ENCODE measurements around the gene PRR33. TPM values are rescaled to one million over a fixed set of nuclear protein-coding genes. Genes with fewer than 3 reads are reported as not detected.
"Not testable (repeated sequence)": the region's sequence is repeated elsewhere in the genome, so short reads cannot be mapped to it uniquely, and the experiment has no call there.

Gene PRR33
- total RNA-seq (under 1 TPM in 2 of 5 donors, not detected in 3; 0.10 to 0.12 TPM), total RNA-seq (0 to 0.27 (median 0.05) reads per million in 29 experiments)
- total RNA-seq (2013) = not detected

GRCh38 chr11:1891831-1892115 lies at the start of gene PRR33:
Gene PRR33, minus strand, starts transcription at chr11:1891895. Its CDS starts 1,311 bp downstream, at chr11:1890584.
- ChIA-PET POLR2A (interaction anchor here in 1 of 2 donors (0.7 kb wide), 1 partner anchor 15 kb away, joined by 3 read pairs; no protein-coding TSS in a partner anchor), CTCF (interaction anchor here (0.5 to 1.0 kb wide), 2 partner anchors 25 to 53 kb away, joined by 3 to 4 read pairs; partner anchors contain the start of gene TNNI2 (in 1 of the 2))
- Histone ChIP-seq H3K4me1 (ENCODE audit: control insufficient read depth in 1 of 2, extremely low read depth in 1 of 2, insufficient read depth in 2 of 2, low read length in 2 of 2) (peaks cover 22 to 53% of the 10 kb centered on the region in 2 experiments), H3K9me3 (no peaks in the 10 kb centered on the region), H3K27me3 (replicated peaks in 1 of 2; ENCODE audit: control insufficient read depth in 2 of 2, extremely low read depth in 1 of 2, insufficient read depth in 2 of 2, low read length in 1 of 2) (no peaks in the 10 kb centered on the region), H3K27ac (ENCODE audit: low read length) (peak within 1 kb of the TSS; percentile 65), H3K36me3 (ENCODE audit: control insufficient read depth in 2 of 2, extremely low read depth in 1 of 2, insufficient read depth in 1 of 2, low read length in 1 of 2) (peaks cover 7 to 22% of the 10 kb centered on the region in 2 donors), H3K4me3 (ENCODE audit: control insufficient read depth in 1 of 2, extremely low read depth in 1 of 2, low read length in 1 of 2) (peak within 1 kb of the TSS; percentile 44 to 67)
- H3K4me1 Mint-ChIP-seq = peaks cover 48 to 53% (median 49%) of the 10 kb centered on the region in 3 donors
- H3K27me3 Mint-ChIP-seq = no peaks in the 10 kb centered on the region
- no peak for DNase-seq
- H3K9me3 Mint-ChIP-seq = peaks cover 0 to 5% (median 0%) of the 10 kb centered on the region in 3 donors
- H3K4me3 Mint-ChIP-seq = peak within 1 kb of the TSS; percentile 4 to 76 (median 21)
- H3K27ac Mint-ChIP-seq = peak within 1 kb of the TSS; percentile 46 to 61
- ATAC-seq (replicated peaks in 1 of 4) = no peak
- WGBS (ENCODE audit: insufficient coverage) = 79% methylated on average over 2 of the region's 7 CpGs
- peaks cover 8% of the 10 kb centered on the region for H3K36me3 Mint-ChIP-seq

GRCh38 chr11:1939788-1940187 lies 48.1 kb upstream of the PRR33 start:
- peaks cover 5 to 11% (median 6%) of the 10 kb centered on the region in 3 donors for H3K4me1 Mint-ChIP-seq
- H3K27ac Mint-ChIP-seq; H3K4me1 ChIP-seq (ENCODE audit: control insufficient read depth in 1 of 2, extremely low read depth in 1 of 2, insufficient read depth in 2 of 2, low read length in 2 of 2); H3K4me3 ChIP-seq (ENCODE audit: control insufficient read depth in 1 of 2, extremely low read depth in 1 of 2, low read length in 1 of 2); H3K4me3 Mint-ChIP-seq; H3K36me3 Mint-ChIP-seq; H3K27me3 Mint-ChIP-seq; POLR2A ChIA-PET; ATAC-seq (replicated peaks in 1 of 4); H3K36me3 ChIP-seq (ENCODE audit: control insufficient read depth in 2 of 2, extremely low read depth in 1 of 2, insufficient read depth in 1 of 2, low read length in 1 of 2); CTCF ChIA-PET; DNase-seq; H3K9me3 Mint-ChIP-seq; H3K9me3 ChIP-seq; H3K27ac ChIP-seq (ENCODE audit: low read length): not testable (repeated sequence)
- WGBS (ENCODE audit: insufficient coverage) = 78% methylated on average over 1 of the region's 1 CpG
- peaks cover 0 to 13% of the 10 kb centered on the region in 2 experiments for H3K27me3 ChIP-seq (replicated peaks in 1 of 2; ENCODE audit: control insufficient read depth in 2 of 2, extremely low read depth in 1 of 2, insufficient read depth in 2 of 2, low read length in 1 of 2)

GRCh38 chr11:1939006-1939625 lies 47.4 kb upstream of the PRR33 start:
- no peaks in the 10 kb centered on the region for H3K9me3 ChIP-seq
- H3K4me3 ChIP-seq (ENCODE audit: control insufficient read depth in 1 of 2, extremely low read depth in 1 of 2, low read length in 1 of 2) = no peak overlapping the region
- H3K4me3 Mint-ChIP-seq = peak overlapping the region in 1 of 3 donors; percentile 53
- POLR2A ChIA-PET = no interaction called here
- H3K27me3 Mint-ChIP-seq = peaks cover 0 to 2% of the 10 kb centered on the region in 2 donors
- H3K4me1 Mint-ChIP-seq = peaks cover 5 to 11% (median 6%) of the 10 kb centered on the region in 3 donors
- no peaks in the 10 kb centered on the region for H3K36me3 Mint-ChIP-seq
- H3K36me3 ChIP-seq (ENCODE audit: control insufficient read depth in 2 of 2, extremely low read depth in 1 of 2, insufficient read depth in 1 of 2, low read length in 1 of 2) = peaks cover 0 to 8% of the 10 kb centered on the region in 2 donors
- CTCF ChIA-PET = no interaction called here
- peak overlapping the region in 1 of 2 donors; percentile 55 for H3K27ac Mint-ChIP-seq
- WGBS (ENCODE audit: insufficient coverage) = 29% methylated on average over 11 of the region's 23 CpGs
- no peaks in the 10 kb centered on the region for H3K9me3 Mint-ChIP-seq
- no peak overlapping the region for H3K27ac ChIP-seq (ENCODE audit: low read length)
- DNase-seq (peak in 5 of 35 experiments; percentile 2 to 26 (median 9)), ATAC-seq (replicated peaks in 1 of 4) (peak in 3 of 4 experiments; percentile 45 to 60 (median 50))
- H3K27me3 ChIP-seq (replicated peaks in 1 of 2; ENCODE audit: control insufficient read depth in 2 of 2, extremely low read depth in 1 of 2, insufficient read depth in 2 of 2, low read length in 1 of 2) = peaks cover 0 to 16% of the 10 kb centered on the region in 2 experiments
- peaks cover 0 to 8% of the 10 kb centered on the region in 2 experiments for H3K4me1 ChIP-seq (ENCODE audit: control insufficient read depth in 1 of 2, extremely low read depth in 1 of 2, insufficient read depth in 2 of 2, low read length in 2 of 2)

GRCh38 chr11:1938343-1939005 lies 46.8 kb upstream of the PRR33 start:
- H3K4me1 Mint-ChIP-seq = peaks cover 5 to 11% (median 6%) of the 10 kb centered on the region in 3 donors
- no peak overlapping the region for H3K4me3 ChIP-seq (ENCODE audit: control insufficient read depth in 1 of 2, extremely low read depth in 1 of 2, low read length in 1 of 2)
- H3K27me3 Mint-ChIP-seq = peaks cover 0 to 4% of the 10 kb centered on the region in 2 donors
- ATAC-seq (replicated peaks in 1 of 4) (no peak), DNase-seq (peak in 1 of 35 experiments; percentile 0)
- H3K36me3 Mint-ChIP-seq = peaks cover 3% of the 10 kb centered on the region
- H3K9me3 Mint-ChIP-seq = no peaks in the 10 kb centered on the region
- peaks cover 0 to 8% of the 10 kb centered on the region in 2 donors for H3K36me3 ChIP-seq (ENCODE audit: control insufficient read depth in 2 of 2, extremely low read depth in 1 of 2, insufficient read depth in 1 of 2, low read length in 1 of 2)
- H3K27me3 ChIP-seq (replicated peaks in 1 of 2; ENCODE audit: control insufficient read depth in 2 of 2, extremely low read depth in 1 of 2, insufficient read depth in 2 of 2, low read length in 1 of 2) = peaks cover 0 to 20% of the 10 kb centered on the region in 2 experiments
- no peak overlapping the region for H3K27ac Mint-ChIP-seq
- peak overlapping the region in 1 of 3 donors; percentile 53 for H3K4me3 Mint-ChIP-seq
- peaks cover 0 to 8% of the 10 kb centered on the region in 2 experiments for H3K4me1 ChIP-seq (ENCODE audit: control insufficient read depth in 1 of 2, extremely low read depth in 1 of 2, insufficient read depth in 2 of 2, low read length in 2 of 2)
- no peak overlapping the region for H3K27ac ChIP-seq (ENCODE audit: low read length)
- H3K9me3 ChIP-seq = no peaks in the 10 kb centered on the region
- ChIA-PET CTCF (no interaction called here), POLR2A (no interaction called here)
- WGBS (ENCODE audit: insufficient coverage) = 85% methylated on average over 14 of the region's 27 CpGs

- WGBS (ENCODE audit: insufficient coverage) = 86% methylated on average over 30 of the region's 35 CpGs
- peaks cover 1 to 6% of the 10 kb centered on the region in 2 donors for H3K27me3 Mint-ChIP-seq
- ATAC-seq (replicated peaks in 1 of 4) (no peak), DNase-seq (peak in 2 of 35 experiments; percentile 0 to 1)
- H3K36me3 Mint-ChIP-seq = peaks cover 5% of the 10 kb centered on the region
- no peaks in the 10 kb centered on the region for H3K9me3 Mint-ChIP-seq
- Histone ChIP-seq H3K36me3 (ENCODE audit: control insufficient read depth in 2 of 2, extremely low read depth in 1 of 2, insufficient read depth in 1 of 2, low read length in 1 of 2) (peaks cover 0 to 8% of the 10 kb centered on the region in 2 donors), H3K4me3 (ENCODE audit: control insufficient read depth in 1 of 2, extremely low read depth in 1 of 2, low read length in 1 of 2) (no peak overlapping the region), H3K9me3 (no peaks in the 10 kb centered on the region), H3K27ac (ENCODE audit: low read length) (no peak overlapping the region), H3K4me1 (ENCODE audit: control insufficient read depth in 1 of 2, extremely low read depth in 1 of 2, insufficient read depth in 2 of 2, low read length in 2 of 2) (peaks cover 0 to 8% of the 10 kb centered on the region in 2 experiments), H3K27me3 (replicated peaks in 1 of 2; ENCODE audit: control insufficient read depth in 2 of 2, extremely low read depth in 1 of 2, insufficient read depth in 2 of 2, low read length in 1 of 2) (peaks cover 0 to 24% of the 10 kb centered on the region in 2 experiments)
- ChIA-PET CTCF (no interaction called here), POLR2A (no interaction called here)
- no peak overlapping the region for H3K4me3 Mint-ChIP-seq
- peaks cover 5 to 11% (median 6%) of the 10 kb centered on the region in 3 donors for H3K4me1 Mint-ChIP-seq
- no peak overlapping the region for H3K27ac Mint-ChIP-seq
Observed at GRCh38 chr11:1937616-1938342, 46.1 kb upstream of the PRR33 start.

Data from T-cell (primary cell).